ENCODE measurements around the gene KRTAP12-4.

DNA sequence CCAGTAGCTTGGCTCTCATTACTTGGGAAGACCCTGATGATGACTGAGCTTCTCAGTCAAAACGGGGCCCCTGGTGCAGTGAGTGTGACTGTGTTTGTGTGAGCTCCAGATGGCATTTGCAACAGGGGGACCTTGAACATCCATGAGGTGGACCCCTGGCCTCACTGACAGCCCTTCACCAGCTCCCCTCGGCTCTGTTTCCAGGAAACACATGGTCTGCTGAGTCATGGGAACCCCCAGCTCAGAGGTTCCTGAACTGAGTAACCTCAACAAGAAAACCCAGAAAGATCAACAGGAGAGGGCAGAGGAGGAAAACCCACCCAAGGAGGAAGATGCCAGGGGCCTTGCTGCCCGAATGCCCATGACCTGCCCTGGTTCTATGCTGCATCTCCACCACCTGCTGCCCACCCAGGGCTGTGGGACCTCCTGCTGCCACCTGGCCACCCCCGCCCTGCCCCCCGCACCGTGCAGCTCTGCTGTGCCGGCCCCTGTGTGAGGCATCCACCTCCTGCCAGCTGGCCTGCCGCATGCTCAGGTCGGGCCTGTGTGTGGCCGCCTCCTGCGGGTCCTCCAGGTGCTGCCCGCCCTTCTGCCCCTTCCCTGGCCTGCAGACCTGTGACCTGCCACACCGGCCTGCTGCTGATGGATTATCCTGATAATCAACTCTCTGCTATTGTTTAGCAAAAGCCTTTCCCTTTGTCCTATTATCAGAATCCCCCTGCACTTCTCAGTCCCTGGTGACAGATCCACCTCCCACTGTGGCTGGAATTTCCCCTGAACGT is 31.7 kb upstream of the KRTAP12-4 start:
- TF ChIP-seq POLR2AphosphoS5 (IDR thresholded peaks at IDR 0.05; ENCODE audit: low read depth, low read length) = no peak
- TF ChIP-seq TAF1 (IDR thresholded peaks at IDR 0.05; ENCODE audit: low read depth, low read length) = no peak
- TF ChIP-seq POLR2A (IDR thresholded peaks at IDR 0.05; ENCODE audit: low read depth, low read length) = no peak
- TF ChIP-seq SPI1 (IDR thresholded peaks at IDR 0.05; ENCODE audit: low read depth, low read length) = no peak

All from GM12891 (cell line).